ENCODE results near the gene HHLA2.

HHLA2 gene

GRCh38 chr3:108393128-108393900, 97.0 kb downstream of the HHLA2 start:
- DNase-seq (ENCODE audit: low read depth in 2 of 2): no peak

GRCh38 chr3:108394016-108394415, 97.7 kb downstream of the HHLA2 start:
- DNase-seq (ENCODE audit: low read depth in 2 of 2): no peak

GRCh38 chr3:108394563-108394962, 98.2 kb downstream of the HHLA2 start:
- DNase-seq (ENCODE audit: low read depth in 2 of 2): no peak

GRCh38 chr3:108396336-108396735, 100.0 kb downstream of the HHLA2 start:
- no peak for DNase-seq (ENCODE audit: low read depth in 2 of 2)

- DNase-seq (ENCODE audit: low read depth in 2 of 2): no peak
These were observed 102.2 kb downstream of the HHLA2 start for GRCh38 chr3:108398510-108398909.

GRCh38 chr3:108401836-108402235, 105.5 kb downstream of the HHLA2 start:
- DNase-seq (ENCODE audit: low read depth in 2 of 2): no peak

- no peak for DNase-seq (ENCODE audit: low read depth in 2 of 2)
These were observed 106.8 kb downstream of the HHLA2 start for GRCh38 chr3:108403198-108403597.

GRCh38 chr3:108403686-108404345, 107.5 kb downstream of the HHLA2 start:
- DNase-seq (ENCODE audit: low read depth in 2 of 2): no peak

- no peak for DNase-seq (ENCODE audit: low read depth in 2 of 2)
These were observed 108.0 kb downstream of the HHLA2 start for GRCh38 chr3:108404368-108404767.

GRCh38 chr3:108406063-108406660, 109.8 kb downstream of the HHLA2 start:
- no peak for DNase-seq (ENCODE audit: low read depth in 2 of 2)

- DNase-seq (ENCODE audit: low read depth in 2 of 2): no peak
These were observed 110.4 kb downstream of the HHLA2 start for GRCh38 chr3:108406661-108407206.

- no peak for DNase-seq (ENCODE audit: low read depth in 2 of 2)
These were observed 111.5 kb downstream of the HHLA2 start for GRCh38 chr3:108407886-108408285.

- DNase-seq (ENCODE audit: low read depth in 2 of 2): no peak
These were observed 112.8 kb downstream of the HHLA2 start for GRCh38 chr3:108408883-108409799.

- DNase-seq (ENCODE audit: low read depth in 2 of 2): no peak
These were observed 113.4 kb downstream of the HHLA2 start for GRCh38 chr3:108409800-108410178.

- no peak for DNase-seq (ENCODE audit: low read depth in 2 of 2)
These were observed 114.2 kb downstream of the HHLA2 start for GRCh38 chr3:108410531-108410984.

- no peak for DNase-seq (ENCODE audit: low read depth in 2 of 2)
These were observed 115.9 kb downstream of the HHLA2 start for GRCh38 chr3:108412121-108412750.

- no peak for DNase-seq (ENCODE audit: low read depth in 2 of 2)
These were observed 117.7 kb downstream of the HHLA2 start for GRCh38 chr3:108414007-108414406.

- no peak for DNase-seq (ENCODE audit: low read depth in 2 of 2)
These were observed 119.3 kb downstream of the HHLA2 start for GRCh38 chr3:108415661-108416060.

GRCh38 chr3:108416111-108416869, 119.9 kb downstream of the HHLA2 start:
- DNase-seq (ENCODE audit: low read depth in 2 of 2): no peak

- peak in 1 of 2 donors; percentile 2 for DNase-seq (ENCODE audit: low read depth in 2 of 2)
These were observed 124.6 kb downstream of the HHLA2 start for GRCh38 chr3:108420926-108421325.

Data from stimulated activated CD4-positive, alpha-beta T cell treated with anti-CD3 and anti-CD28 coated beads, Interleukin-4, amount 100 ng/mL, for 48 hours (primary cell).